ENCODE data around the gene NPEPPS.
A peak's percentile ranks its signal among the peaks of the same experiment; 100 is the strongest.
"Not testable (repeated sequence)": the region's sequence is repeated elsewhere in the genome, so short reads cannot be mapped to it uniquely, and the experiment has no call there.

Gene NPEPPS

DNA sequence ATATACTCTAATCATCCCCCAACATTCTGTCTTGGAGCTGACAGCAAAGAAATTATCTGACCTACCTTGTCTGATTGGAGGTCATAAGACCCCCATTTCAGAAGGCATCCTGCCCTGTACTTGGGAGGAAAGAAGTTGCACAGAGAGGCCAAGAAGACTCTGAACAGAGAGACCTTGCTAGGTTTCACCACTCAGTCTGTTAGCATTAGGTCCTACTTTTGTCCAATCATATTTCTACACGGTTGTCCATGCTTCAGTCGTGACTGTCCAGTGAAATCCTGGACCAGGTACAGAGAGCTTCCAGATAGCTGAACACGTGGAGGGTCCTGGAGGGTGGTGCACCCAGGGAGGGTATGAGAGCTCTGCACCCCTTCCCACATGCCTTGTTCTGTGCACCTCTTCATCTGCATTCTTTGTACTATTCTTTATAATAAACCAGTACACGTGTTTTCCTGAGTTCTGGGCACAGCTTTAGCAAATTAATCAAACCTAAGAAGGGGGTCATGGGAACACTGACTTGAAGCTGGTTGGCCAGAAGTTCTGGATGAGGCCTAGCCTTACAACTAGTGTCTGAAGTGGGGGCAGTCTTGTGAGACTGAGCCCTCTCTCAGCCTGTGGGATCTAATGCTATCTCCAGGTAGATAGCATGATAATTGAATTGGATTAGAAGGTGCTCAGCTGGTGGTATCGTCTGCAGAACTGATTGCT is 30.9 kb downstream of the NPEPPS start:
- DNase-seq = not testable (repeated sequence)

DNA sequence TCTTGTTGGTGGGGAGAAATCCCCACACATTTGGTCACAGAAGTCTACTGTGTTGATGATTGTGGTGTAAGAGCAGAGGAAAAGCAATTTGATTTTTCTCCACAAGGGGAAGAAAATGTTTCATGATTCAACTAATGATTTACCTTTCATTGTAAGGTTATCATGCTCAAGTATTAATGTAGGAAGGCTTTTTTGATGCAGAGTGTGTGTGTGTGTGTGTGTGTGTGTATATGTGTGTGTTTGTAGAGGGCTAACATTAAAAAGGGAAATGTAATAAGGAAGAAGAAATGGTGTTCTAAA is 31.4 kb downstream of the NPEPPS start:
- not testable (repeated sequence) for DNase-seq

DNA sequence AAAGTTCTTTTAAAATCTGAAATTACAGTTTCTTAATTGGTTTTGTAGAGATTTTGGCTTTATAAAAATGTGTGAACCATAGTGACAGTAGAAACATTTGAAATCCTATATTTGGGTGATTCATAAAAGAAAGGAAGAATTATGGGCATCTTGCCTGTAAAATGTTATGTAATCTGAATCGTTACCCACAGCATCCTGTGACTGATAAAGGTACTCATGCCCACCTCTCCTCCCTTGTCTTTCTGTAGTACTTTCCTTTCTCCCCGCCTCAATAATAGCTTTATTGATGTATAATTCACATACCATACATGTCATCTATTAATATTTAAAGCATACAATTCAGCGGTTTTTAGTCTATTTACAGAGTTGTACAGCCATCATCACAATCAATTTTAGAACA is 36.4 kb downstream of the NPEPPS start:
- DNase-seq = not testable (repeated sequence)

GRCh38 chr17:47572561-47572960 is 41.7 kb downstream of the NPEPPS start:
- DNase-seq = not testable (repeated sequence)

- not testable (repeated sequence) for DNase-seq
These were observed 51.5 kb downstream of the NPEPPS start for GRCh38 chr17:47582416-47582815.

DNA sequence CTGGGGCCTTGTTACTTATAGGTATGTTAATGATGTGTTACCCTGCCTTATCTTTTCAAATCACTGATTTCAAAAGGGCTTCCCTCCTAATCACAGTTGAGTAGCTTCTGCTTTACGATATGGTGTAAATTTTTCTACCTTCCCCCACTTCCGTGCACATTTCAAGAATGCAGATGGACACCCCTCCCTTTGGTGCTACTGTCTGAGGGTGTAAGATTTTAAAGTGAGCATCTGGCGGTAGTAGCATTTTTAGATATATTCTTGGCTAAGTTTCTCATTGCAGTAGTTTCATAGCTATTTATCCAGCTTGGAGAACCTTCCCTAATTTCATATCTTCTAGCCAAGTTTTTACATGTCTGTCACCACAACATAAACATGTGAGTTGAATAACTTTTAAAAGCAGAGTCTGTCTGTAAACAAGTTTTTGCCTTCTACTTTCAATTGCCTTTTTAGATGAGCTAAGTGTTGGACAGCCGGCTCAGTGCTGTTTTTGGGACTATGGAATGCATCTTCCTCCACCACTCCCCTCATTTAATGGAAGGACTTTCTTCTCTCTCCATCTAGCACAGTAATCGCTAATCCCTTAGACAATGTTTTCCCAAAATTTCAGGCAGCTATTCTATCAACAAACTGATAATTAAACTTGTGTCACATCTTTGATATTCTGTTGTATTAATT is 55.6 kb downstream of the NPEPPS start:
- DNase-seq = not testable (repeated sequence)

- DNase-seq = not testable (repeated sequence)
These were observed 62.6 kb downstream of the NPEPPS start for GRCh38 chr17:47593522-47593921.

DNA sequence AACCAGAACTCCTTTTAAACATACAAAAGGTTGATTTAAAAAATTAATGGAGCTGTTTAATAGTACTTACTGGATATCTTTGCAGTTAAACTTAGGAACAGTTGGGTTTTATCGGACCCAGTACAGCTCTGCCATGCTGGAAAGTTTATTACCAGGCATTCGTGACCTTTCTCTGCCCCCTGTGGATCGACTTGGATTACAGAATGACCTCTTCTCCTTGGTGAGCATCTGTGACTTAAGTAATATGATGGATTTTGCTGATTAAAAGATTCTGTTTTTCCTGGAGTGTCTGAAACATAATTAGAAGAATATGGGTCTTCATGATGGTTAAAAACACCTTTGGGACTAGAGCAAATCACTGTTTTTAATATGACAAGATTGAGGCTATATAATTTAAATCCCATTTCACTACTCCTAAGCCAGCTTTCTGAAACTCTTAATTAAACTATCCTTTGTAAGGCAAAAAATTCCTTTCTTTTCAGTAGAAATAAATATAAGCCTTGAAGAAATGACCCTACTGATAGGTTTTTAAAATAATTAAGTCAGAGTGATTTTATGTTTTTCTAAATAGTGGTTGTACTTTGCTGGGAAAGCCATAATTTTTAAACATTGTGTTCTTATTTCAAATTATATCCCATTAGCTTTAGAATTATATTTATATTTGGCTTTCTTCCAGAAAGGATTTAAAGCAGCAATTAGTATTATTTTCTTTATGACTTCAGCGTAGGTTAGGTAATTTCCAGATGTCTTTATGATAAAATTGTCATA is 73.1 kb downstream of the NPEPPS start:
- no peak for DNase-seq

DNA sequence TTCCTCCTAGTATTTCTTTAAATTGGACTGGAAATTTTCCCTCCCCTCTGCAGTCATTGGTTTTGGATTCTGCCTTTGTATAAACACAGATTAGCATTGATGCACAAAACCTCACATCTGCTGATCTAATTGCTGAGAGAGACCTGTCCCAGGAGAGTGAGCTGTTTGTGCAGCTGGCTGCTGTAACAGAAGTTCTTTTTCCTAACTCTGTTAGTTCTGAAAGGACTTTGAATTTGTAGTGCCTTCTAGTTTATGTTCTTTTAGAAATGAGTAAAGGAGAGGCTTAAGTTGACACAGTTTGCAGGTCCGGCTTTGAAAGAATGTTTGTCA is 73.7 kb downstream of the NPEPPS start:
- peak; percentile 37 for DNase-seq

DNA sequence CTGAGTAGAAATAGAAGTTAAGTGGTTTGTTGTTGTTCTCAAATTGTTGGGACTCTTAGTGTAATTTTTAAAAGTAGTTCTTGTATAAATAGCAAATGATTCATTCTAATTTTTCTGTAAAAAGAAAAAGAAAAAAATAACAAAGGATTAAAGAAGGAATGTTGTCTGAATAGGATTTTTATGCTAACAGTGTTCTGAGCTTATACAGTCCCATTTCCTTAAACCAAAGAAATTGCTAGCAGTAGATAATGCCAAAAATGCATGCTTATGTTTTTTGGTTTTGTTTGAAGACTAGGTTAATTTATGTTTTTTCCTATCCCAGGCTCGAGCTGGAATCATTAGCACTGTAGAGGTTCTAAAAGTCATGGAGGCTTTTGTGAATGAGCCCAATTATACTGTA is 74.1 kb downstream of the NPEPPS start:
- no peak for DNase-seq

DNA sequence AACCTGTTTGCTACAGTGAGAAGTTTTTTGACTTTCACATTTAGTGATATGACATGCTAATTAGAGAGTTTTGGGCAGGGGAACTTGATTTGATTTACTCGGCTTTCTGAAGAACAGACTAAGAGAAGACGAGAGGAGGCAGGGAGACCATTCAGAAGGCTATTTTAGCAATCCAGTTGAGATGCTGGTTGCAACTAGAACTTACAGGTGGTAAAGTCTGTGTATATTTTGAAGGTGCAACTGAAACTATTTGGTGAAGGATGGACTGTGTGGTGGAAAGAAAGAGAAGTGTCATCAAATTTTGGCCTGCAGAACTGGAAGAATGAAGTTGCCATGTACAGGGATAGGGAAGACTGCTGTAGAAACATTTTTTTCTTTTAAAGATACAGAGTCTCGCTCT is 76.6 kb downstream of the NPEPPS start:
- no peak for DNase-seq

GRCh38 chr17:47611372-47612350 is 80.8 kb downstream of the NPEPPS start:
- no peak for DNase-seq

GRCh38 chr17:47615766-47616424 is 85.0 kb downstream of the NPEPPS start:
- DNase-seq = no peak

DNA sequence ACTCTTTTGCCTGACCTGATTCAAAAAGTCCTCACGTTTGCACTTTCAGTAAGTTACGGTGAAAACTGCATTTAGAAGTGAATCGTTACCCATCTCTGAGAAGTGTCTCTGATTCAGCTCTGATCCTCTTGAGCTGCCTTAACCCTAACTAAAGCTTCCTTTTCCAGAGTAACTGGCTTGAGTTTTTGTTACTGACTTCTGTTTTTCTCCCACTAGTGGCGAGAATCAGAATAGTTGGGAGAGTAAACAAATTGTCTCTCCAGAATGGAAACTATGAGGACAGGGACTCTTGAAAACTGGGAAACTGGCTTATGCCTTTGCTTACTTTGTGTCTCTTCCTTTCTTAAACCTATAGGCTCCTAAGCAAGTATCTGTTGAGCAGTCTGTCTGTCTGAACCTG is 87.5 kb downstream of the NPEPPS start:
- no peak for DNase-seq

DNA sequence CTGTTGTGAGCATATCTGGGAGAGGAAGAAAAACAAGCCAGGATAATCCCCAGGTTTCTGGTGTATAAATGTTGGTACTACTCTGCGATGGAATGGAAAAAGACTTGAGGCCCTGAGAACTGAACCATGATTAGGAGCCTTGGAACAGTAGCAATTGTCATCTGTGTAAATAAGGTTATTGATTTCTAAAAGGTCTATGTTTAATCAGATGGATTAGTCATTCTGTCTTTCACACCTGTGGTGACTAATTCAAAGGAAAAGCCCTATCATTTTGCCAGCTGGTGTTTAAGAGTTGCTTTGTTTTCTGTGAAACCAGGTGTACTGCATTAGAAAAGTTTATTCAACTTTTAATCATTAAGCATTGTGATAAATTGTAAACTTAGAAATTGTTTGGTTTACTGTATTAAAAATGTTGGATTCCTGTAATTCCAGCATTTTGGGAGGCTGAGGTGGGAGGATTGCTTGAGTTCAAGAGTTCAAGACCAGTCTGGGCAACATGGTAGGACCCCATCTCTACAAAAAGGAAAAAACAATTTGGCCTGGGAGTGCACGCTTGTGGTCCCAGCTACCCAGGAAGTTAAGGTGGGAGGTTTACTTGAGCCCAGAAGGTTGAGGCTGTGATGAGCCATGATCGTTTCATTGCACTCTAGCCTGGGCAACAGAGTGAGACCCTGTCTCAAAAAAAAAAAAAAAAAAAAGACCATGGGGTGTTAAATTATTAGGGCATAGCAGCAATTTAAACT is 89.8 kb downstream of the NPEPPS start:
- no peak for DNase-seq

DNA sequence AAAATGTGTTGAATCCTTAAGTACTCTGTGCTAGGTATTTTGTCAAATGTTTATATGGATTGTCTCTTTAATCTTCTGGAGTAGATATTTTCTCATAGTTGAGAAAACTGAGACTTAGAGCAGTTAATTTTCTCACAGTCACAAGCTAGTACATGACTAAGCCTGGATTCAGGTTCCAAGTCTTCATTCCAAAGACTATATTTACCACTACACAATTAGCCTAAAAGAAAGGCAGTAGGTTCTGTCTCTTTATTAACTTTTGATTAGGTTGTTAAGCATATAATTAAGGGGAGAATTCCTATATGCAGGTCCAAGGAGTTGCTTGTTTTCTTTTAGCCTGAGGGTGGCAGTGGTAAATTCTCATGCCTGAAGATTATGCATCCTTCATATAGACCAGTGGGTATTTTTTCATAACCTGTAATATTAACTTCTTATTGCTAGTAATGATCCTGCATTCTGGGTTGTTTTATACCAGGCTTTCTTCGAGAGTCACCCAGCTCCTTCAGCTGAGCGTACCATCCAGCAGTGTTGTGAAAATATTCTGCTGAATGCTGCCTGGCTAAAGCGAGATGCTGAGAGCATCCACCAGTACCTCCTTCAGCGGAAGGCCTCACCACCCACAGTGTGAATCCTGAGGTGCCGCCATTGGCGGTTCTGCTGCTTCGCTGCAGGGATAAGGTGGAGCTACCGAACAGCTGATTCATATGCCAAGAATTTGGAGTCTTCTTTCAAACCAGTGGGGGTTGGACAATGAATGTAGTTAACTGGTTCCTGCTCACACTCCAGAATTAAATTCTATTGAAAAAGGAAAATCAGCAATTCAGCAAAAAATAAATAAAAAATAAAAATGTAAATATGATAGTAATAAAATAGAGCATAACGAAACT is 90.6 kb downstream of the NPEPPS start:
- DNase-seq = no peak

DNA sequence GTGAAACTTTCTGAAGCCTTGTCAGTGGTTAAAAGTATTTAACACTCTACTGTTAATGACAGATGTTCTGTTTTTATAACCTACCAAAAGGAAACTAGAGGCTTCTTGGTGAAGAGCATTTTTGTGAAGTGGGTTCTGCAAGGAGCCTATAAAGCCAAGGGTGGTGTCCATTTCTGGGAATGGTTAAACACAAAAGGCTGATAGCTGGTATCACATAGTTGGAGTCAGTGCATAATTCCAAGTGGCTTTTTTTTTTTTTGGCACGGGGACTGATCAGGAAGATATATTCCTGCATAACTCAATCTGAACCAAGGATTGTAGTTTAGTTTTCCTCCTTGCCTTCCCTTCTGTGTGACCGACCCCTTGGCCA is 91.3 kb downstream of the NPEPPS start:
- DNase-seq = no peak

- no peak for DNase-seq
These were observed 93.8 kb downstream of the NPEPPS start for GRCh38 chr17:47624727-47625068.

- DNase-seq = no peak
These were observed 97.2 kb downstream of the NPEPPS start for GRCh38 chr17:47628014-47628566.

GRCh38 chr17:47629826-47630225 is 98.9 kb downstream of the NPEPPS start:
- no peak for DNase-seq

DNA sequence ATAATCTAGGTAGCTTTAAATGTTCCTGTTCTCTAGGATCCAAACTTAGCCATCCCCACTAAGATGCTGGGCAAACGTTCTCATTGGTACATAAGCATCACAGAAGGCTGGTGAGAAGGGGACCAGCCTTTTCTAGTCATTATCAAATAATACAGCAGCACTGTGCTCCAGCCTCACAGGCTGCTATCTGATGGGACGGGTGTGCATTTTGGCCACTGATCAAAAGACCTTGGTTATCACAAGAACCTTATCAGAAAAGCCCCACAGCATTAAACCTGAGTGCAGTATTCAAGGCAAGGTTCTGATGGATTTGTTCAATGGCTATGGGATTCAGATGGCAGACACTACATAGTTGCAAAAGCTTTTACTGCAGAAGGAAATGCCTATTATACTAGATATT is 99.7 kb downstream of the NPEPPS start:
- no peak for DNase-seq

All from DMS153 (cell line).